ENCODE data around the gene ITGA3. TPM values are rescaled to one million over a fixed set of nuclear protein-coding genes. Genes with fewer than 3 reads are reported as not detected.

Gene ITGA3
- total RNA-seq, 1 experiment from 2014 or later = 195 TPM

DNA sequence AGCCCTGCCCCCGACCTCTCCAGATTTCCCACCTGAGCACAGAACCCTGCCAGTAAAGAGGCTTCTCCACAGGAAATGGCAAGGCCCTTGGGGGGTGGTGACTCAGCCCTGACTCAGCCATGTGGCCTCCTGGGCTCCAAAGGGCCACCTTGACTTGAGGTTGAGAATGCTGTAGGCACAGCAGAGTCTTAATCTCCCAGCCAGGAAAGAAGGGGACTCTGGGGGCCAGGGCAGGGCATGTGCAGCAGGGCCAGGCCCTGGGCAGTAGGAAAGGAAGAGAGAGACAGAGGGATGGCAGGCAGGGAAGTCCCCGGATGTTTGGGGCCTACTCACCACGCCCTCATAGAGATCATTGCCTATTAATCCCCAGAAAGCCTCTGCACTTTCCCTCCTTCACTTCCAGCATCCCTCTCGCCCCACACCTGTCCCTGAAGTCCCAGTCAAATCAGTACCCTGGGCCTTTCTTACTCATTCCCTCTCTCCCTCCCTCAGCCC, 4.8 kb upstream of the ITGA3 start:
- Histone ChIP-seq H3K27ac (peak overlapping the region; percentile 65), H3K36me3 (peaks cover 2% of the 10 kb centered on the region), H3K4me3 (no peak overlapping the region), H3K27me3 (replicated peaks) (no peaks in the 10 kb centered on the region), H3K9me3 (replicated peaks) (no peaks in the 10 kb centered on the region), H3K4me1 (replicated peaks) (peaks cover 97% of the 10 kb centered on the region)
- DNase-seq (ENCODE audit: low read depth in 1 of 2, low spot score in 2 of 2) = peak; percentile 98

DNA sequence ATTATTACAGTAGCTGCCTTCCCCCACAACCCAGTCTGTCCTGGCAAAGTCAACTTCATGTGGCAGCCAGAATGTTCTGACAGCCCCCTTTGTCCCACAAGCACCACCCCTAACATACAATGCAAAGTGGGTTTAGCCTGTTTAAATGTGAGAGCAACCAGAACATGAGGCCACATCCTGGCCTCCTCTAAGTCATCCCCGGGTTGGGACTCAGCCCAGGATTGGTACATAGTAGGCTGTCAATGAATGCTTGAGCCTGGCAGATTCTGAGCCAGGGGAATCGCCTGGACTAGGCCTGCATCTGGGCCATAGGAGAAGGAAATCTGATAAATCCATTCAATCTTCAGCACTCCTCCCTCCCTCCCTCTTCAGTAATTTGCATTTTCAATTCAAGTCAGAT, 4.3 kb upstream of the ITGA3 start:
- no peak for DNase-seq (ENCODE audit: low read depth in 1 of 2, low spot score in 2 of 2)
- H3K9me3 ChIP-seq (replicated peaks) = no peaks in the 10 kb centered on the region
- peaks cover 97% of the 10 kb centered on the region for H3K4me1 ChIP-seq (replicated peaks)
- H3K27me3 ChIP-seq (replicated peaks) = no peaks in the 10 kb centered on the region
- peaks cover 7% of the 10 kb centered on the region for H3K36me3 ChIP-seq
- H3K4me3 ChIP-seq = no peak overlapping the region
- peak overlapping the region; percentile 65 for H3K27ac ChIP-seq

DNA sequence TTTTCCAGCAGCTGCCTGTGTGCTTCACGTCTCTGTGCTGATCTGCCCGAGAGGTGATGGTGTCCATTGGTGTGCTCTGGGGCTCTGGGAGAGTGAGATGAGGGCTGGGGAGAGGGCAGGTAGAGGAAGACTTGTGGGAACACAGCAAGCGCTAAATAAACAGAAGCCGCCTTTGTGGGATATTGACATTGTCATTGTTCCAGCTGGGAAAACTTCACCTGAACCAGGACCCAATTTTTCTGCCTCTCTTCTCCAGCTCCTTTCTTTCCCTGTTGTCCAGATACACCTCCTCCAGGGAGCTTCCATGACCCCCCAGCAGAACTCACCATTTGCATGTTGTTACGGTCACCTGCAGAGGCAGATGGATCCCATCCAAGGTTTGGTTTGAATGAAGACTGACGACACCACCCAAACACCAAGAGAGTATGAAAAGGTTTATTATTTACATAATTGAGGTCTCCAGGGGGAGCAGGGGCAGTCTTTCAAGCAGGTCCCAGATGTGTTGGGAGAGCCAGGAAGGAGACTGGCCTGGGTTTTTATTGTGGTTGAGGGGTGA, 3.6 kb upstream of the ITGA3 start:
- Histone ChIP-seq H3K4me3 (no peak overlapping the region), H3K27ac (no peak overlapping the region), H3K9me3 (replicated peaks) (no peaks in the 10 kb centered on the region), H3K4me1 (replicated peaks) (peaks cover 97% of the 10 kb centered on the region), H3K27me3 (replicated peaks) (no peaks in the 10 kb centered on the region), H3K36me3 (peaks cover 9% of the 10 kb centered on the region)
- DNase-seq (ENCODE audit: low read depth in 1 of 2, low spot score in 2 of 2) = no peak

DNA sequence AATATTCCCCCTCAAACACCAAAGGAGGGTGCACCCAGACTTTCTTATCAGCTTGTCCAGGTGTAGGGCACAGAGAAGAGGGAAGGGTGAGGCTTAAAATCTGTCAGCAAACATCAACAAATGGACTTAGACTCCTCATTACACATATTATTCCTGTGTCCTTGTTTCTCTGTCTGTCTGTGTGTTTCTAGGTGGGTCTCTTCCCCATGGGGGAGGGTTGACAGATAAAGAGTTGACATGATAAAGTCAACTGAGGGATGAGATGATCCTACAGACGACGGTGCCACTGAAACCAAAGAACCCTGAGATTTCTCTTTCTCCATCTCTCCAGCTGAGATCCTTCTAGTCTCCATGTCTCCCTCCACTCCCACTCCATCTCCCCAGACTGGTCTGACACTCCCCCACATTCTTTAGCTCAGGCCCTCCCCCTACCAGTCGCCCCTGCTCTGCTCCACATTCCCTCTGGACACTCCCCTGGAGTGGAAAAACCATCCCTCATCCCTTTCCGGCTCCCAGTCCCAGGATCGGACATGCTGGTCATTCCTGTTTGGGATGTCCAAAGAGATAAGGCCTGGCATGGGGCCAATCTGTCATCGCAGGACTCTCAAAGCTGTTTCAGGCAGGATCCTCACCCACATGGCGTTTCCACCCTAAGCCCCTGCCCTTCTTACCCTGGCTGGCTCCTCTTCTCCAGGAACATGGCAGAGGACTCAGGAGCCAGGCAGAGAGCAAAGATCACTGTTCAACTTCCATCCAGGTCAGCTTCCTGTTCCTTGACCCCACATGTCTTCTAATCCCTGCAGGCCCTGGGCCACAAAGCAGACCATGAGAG, 2.9 kb upstream of the ITGA3 start:
- Histone ChIP-seq H3K36me3 (peaks cover 16% of the 10 kb centered on the region), H3K4me1 (replicated peaks) (peaks cover 97% of the 10 kb centered on the region), H3K27me3 (replicated peaks) (no peaks in the 10 kb centered on the region), H3K9me3 (replicated peaks) (no peaks in the 10 kb centered on the region), H3K27ac (0 out of 2 replicates have a peak overlapping the region, but pooled peaks have one; percentile 1), H3K4me3 (no peak overlapping the region)
- peak in 1 of 2 experiments; percentile 68 for DNase-seq (ENCODE audit: low read depth in 1 of 2, low spot score in 2 of 2)

DNA sequence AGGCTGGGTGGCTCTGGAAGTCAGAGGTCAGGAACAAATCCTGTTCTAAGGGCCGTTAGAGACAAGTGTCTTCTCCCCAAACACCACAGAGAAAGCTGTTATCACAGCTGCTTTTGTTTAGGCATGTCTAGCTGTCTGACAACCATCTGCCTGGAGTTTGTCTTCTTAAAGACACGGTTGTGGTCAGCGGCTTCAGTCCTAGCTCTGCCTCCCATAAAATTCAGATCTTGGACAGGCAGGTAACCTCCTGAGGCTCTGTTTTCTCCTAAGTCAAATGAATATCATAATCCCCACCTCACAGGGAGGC, 2.3 kb upstream of the ITGA3 start:
- Histone ChIP-seq H3K27me3 (replicated peaks) (no peaks in the 10 kb centered on the region), H3K4me3 (no peak overlapping the region), H3K9me3 (replicated peaks) (no peaks in the 10 kb centered on the region), H3K36me3 (peaks cover 22% of the 10 kb centered on the region), H3K27ac (peak overlapping the region; percentile 1; the same call in 1 of the 2 replicates), H3K4me1 (replicated peaks) (peaks cover 97% of the 10 kb centered on the region)
- DNase-seq (ENCODE audit: low read depth in 1 of 2, low spot score in 2 of 2) = peak in 1 of 2 experiments; percentile 49

DNA sequence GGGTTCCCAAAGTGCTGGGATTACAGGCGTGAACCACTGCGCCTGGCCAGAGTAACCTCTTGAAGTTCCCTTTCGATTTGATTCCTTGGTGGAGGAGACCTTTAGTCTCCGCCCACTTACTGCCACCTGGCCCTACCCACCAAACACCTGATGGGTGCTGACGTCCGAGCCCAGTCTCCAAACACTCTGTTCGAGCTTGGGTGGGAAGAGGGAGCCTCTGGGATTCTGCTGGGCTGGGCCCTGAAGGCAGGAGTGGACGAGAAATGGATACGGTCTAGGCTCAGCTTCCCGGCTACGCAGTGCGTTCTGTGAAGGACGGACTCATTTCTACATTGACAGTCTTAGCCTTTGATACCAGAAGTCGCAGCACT, 870 bp upstream of the ITGA3 start:
- H3K27ac ChIP-seq = peak overlapping the region; percentile 59
- peak overlapping the region; percentile 84 for H3K4me3 ChIP-seq
- peaks cover 97% of the 10 kb centered on the region for H3K4me1 ChIP-seq (replicated peaks)
- H3K27me3 ChIP-seq (replicated peaks) = no peaks in the 10 kb centered on the region
- peaks cover 34% of the 10 kb centered on the region for H3K36me3 ChIP-seq
- no peaks in the 10 kb centered on the region for H3K9me3 ChIP-seq (replicated peaks)
- DNase-seq (ENCODE audit: low read depth in 1 of 2, low spot score in 2 of 2) = no peak

DNA sequence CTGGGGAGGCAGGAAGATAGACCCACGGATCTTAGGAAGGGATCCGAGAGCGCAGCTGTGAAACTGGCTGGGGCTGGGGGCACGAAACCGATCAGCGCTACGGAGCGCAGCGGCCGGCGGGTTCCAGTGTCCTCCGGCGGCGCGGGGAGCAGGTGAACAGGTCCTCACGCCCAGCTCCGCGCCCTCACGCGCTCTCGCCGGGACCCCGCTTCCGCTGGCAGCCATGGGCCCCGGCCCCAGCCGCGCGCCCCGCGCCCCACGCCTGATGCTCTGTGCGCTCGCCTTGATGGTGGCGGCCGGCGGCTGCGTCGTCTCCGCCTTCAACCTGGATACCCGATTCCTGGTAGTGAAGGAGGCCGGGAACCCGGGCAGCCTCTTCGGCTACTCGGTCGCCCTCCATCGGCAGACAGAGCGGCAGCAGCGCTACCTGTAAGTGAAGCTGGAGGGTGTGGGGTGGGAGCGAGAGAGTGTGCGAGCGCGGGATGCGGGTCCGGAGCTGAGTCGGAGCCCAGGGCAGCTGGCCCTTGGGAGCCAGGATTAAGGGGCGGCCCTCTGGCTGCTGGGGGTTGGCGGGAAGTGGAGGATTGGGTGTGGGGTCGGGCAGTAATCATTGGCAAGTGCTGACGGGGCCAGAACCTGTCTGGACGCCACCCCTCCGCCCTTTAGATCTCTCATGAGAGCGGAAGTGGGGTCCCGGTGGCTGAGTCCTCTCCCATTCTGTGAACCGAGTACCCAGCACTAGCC, 479 bp downstream of the ITGA3 start:
- peaks cover 45% of the 10 kb centered on the region for H3K36me3 ChIP-seq
- H3K9me3 ChIP-seq (replicated peaks) = no peaks in the 10 kb centered on the region
- peak overlapping the region; percentile 84 for H3K4me3 ChIP-seq
- peaks cover 97% of the 10 kb centered on the region for H3K4me1 ChIP-seq (replicated peaks)
- H3K27me3 ChIP-seq (replicated peaks) = no peaks in the 10 kb centered on the region
- peak overlapping the region; percentile 59 for H3K27ac ChIP-seq
- DNase-seq (ENCODE audit: low read depth in 1 of 2, low spot score in 2 of 2) = peak; percentile 75 to 82

DNA sequence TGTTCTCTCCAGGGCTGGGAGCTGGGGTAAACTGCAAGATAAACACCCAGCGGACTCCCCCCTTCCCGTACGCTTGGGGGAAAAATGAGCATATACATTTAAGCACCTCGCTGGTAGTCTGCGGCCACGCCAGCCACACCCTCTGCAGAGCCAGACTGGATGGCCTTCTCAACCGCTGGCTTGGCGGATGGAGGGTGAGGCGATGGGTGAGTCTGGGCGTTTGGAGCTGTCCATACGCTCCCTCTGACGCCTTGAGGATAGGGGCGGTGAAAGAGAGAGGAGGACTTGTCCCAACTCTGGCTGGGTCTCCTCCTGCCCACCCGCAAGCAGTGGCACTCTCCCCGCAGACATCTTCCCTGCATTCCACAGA, 1.0 kb downstream of the ITGA3 start:
- H3K36me3 ChIP-seq = peaks cover 48% of the 10 kb centered on the region
- peak overlapping the region; percentile 59 for H3K27ac ChIP-seq

DNA sequence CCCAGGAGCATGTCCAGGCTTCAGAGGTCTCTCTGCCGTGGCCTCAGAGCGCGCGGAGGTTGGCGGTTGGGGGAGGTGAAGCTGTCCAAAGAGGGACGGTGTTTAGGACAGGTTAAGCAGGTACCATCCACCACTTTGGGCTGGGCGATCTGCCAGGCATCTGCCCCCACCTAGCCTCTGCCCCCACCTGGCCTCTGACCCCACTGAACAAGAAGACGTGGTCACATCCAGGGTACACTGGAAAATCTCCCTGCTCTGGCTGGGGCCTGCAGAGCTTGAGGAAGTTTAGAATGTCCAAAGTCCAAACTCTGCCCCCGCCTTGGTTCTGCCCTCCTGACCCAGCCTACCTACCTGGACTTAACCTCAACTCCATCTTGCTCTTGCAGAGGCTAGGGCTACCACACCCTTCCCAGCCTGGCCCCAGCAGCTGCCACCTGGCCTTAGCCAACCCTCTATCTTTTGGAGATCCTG, 1.6 kb downstream of the ITGA3 start:
- DNase-seq (ENCODE audit: low read depth in 1 of 2, low spot score in 2 of 2) = no peak
- H3K4me1 ChIP-seq (replicated peaks) = peaks cover 97% of the 10 kb centered on the region
- no peaks in the 10 kb centered on the region for H3K9me3 ChIP-seq (replicated peaks)
- H3K4me3 ChIP-seq = peak overlapping the region; percentile 84
- no peak overlapping the region for H3K27ac ChIP-seq
- H3K36me3 ChIP-seq = peaks cover 48% of the 10 kb centered on the region
- no peaks in the 10 kb centered on the region for H3K27me3 ChIP-seq (replicated peaks)

More for the DNA sequence above, 1.0 kb downstream of the ITGA3 start:
- Histone ChIP-seq H3K4me1 (replicated peaks) (peaks cover 97% of the 10 kb centered on the region), H3K4me3 (peak overlapping the region; percentile 84), H3K9me3 (replicated peaks) (no peaks in the 10 kb centered on the region), H3K27me3 (replicated peaks) (no peaks in the 10 kb centered on the region)
- peak; percentile 82 to 86 for DNase-seq (ENCODE audit: low read depth in 1 of 2, low spot score in 2 of 2)

DNA sequence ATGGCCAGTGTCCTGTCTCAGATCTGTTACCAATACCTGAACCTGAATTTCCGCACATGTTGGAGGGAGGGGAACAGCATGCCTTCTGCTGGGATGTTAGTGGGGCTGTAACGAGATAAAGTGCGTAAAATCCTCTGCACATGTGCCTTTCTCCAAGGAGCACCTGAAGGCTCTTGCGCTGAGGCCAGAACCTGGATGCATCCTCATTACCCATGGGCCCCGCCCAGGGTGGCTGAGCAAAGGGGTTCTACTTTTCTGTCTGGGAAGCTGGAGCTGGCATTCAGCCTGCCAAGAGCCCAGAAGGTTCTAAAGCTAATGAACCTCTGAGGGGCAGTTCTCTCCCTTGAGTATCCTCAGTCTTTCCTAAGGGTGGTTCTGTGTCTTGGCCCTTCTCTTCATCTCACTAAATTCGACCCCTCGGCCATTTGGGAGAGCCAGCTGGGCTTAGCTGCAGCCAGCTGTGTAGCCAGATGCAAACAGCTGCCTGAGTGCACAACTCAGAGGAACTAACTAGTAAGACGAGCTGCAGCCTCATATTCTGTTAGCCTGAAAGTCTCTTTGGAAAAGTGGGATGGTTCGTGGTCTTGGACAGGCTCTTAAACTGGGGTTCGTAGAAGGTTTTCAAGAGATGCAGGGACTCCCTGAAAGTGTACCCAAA, 2.5 kb downstream of the ITGA3 start:
- Histone ChIP-seq H3K4me1 (replicated peaks) (peaks cover 97% of the 10 kb centered on the region), H3K36me3 (peaks cover 56% of the 10 kb centered on the region), H3K9me3 (replicated peaks) (no peaks in the 10 kb centered on the region), H3K4me3 (no peak overlapping the region), H3K27ac (no peak overlapping the region), H3K27me3 (replicated peaks) (no peaks in the 10 kb centered on the region)
- DNase-seq (ENCODE audit: low read depth in 1 of 2, low spot score in 2 of 2) = no peak

DNA sequence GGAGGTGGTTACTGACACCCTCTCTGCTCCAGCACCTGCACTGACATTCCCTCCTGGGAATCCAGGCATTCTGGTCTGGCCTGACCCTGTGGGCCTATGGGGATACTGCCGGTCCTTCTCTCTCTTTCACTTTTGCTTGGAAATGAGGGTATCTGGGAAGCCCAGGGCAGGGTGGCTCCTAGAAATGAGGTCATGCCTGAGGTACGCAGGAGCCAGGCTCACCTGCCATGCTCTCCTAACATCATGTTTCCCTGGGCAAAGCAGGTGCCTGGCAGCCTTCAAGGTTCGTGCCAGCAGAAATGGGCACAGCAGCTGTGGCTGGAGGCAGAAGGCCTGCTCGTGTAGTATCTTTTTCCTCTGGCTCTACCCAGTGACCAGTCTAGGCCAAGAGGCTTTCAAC, 3.3 kb downstream of the ITGA3 start:
- peaks cover 65% of the 10 kb centered on the region for H3K36me3 ChIP-seq
- peaks cover 97% of the 10 kb centered on the region for H3K4me1 ChIP-seq (replicated peaks)
- no peak overlapping the region for H3K4me3 ChIP-seq
- H3K9me3 ChIP-seq (replicated peaks) = no peaks in the 10 kb centered on the region
- peak overlapping the region; percentile 41 for H3K27ac ChIP-seq
- no peak for DNase-seq (ENCODE audit: low read depth in 1 of 2, low spot score in 2 of 2)
- no peaks in the 10 kb centered on the region for H3K27me3 ChIP-seq (replicated peaks)

DNA sequence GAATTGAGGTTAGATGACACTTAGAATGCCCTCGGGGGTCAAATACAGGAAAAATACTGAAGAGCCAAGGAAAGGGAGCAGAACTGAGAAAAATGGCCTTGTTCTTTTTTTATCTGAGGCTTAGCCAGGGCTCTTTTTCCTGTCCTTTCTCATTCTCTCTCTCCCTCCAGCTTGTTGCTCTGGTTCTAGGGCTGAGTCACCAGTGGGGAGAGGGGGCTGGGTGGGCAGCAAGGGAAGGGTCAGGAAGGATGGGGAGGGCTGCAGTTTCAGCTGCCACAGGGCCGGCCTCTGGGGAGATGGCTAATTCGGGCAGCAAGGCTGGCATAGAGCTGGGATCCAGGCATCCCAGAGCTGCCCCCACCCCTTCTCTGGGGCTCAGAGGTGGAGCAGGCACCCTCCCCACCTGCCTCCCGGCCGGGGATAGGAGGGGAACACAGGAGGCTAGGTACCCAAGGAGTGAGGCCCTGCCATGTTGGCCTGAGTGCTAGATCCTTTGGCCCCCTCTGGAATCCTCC, 3.9 kb downstream of the ITGA3 start:
- DNase-seq (ENCODE audit: low read depth in 1 of 2, low spot score in 2 of 2) = peak; percentile 65 to 83
- H3K4me1 ChIP-seq (replicated peaks) = peaks cover 97% of the 10 kb centered on the region
- no peaks in the 10 kb centered on the region for H3K9me3 ChIP-seq (replicated peaks)
- peak overlapping the region; percentile 41 for H3K27ac ChIP-seq
- no peak overlapping the region for H3K4me3 ChIP-seq
- H3K36me3 ChIP-seq = peaks cover 67% of the 10 kb centered on the region
- no peaks in the 10 kb centered on the region for H3K27me3 ChIP-seq (replicated peaks)

DNA sequence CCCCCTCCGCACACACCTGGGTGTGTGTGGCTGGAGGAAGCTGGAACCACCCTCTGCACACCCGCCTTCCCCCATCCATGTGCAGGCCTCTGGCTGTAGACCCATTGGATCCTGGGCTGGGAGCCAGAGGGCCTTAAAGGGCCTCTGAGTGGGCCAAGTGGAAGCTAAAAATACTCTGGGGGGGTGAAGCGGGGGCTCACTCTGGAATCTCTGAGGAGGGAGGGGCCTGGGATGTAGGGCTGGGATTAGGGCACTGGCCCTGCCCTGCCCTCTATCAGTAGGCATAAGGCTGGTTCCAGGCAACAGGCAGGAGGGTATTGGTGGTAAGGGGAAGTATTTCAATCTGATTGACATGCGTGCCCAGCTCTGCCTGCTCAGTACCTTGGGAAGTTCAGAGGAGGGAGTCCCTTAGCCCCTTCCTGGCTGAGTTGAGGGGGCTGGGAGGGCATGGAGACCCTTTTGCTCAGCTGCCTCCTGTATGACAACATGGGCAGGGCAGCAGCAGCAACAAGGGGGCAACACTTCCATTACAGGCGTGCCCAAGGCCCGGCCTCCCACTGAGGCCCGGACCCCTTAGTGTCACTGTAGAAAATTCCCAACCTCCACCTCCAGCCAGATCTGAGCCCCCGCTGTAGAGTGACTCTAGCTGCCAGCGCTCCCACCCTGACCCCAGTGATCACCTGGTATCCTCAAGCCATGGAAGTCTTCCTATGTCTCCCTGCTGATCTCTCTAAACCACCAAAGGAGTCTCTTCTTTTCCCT, 5.2 kb downstream of the ITGA3 start:
- peak; percentile 81 to 88 for DNase-seq (ENCODE audit: low read depth in 1 of 2, low spot score in 2 of 2)
- Histone ChIP-seq H3K4me3 (no peak overlapping the region), H3K9me3 (replicated peaks) (no peaks in the 10 kb centered on the region), H3K4me1 (replicated peaks) (peaks cover 100% of the 10 kb centered on the region), H3K27ac (peak overlapping the region; percentile 92), H3K27me3 (replicated peaks) (no peaks in the 10 kb centered on the region), H3K36me3 (peaks cover 75% of the 10 kb centered on the region)
